Measurements from ENCODE around the gene FAM20A.
A peak's percentile ranks its signal among the peaks of the same experiment; 100 is the strongest.

FAM20A gene

DNA sequence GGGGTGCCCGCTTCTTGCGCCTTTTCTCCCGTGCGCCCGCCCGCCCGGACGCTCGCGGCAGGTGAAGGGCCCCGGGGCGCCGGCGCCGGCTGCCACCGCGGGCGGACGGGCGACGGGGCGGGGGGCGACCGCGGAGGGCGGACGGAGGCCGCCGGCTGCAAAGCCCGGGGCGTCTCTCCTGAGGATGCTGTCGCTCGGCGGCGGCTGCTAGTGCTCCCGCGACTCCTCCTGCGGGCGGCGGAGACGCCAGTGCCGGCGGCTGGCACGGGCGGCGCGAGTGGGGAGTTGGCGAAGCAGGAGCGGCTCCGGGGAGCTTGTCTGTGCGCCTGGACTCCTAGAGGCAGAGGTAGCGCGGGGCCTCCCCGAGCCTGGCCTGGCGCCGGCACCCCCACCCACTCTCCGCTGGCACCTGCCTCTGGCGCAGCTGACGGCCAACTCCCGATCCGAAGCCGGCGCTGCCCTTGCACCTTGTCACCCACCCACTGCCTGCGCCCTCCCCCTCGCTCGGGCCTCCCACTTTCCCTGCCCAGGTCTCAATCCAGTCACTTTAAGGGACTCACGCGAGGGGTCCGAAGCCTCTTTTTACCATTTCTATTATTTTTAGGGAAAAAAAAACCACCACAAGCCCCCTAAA, at the start of gene FAM20A:
FAM20A (minus strand) TSS at position 437 of the 634 bp plus-strand sequence. CDS start 701 bp downstream, outside the sequence.
- peaks cover 49% of the 10 kb centered on the region for H3K27me3 ChIP-seq (ENCODE audit: insufficient read depth, low read length)
- peak within 1 kb of the TSS; percentile 70 for H3K4me3 ChIP-seq (ENCODE audit: low read length)
- H3K36me3 ChIP-seq (ENCODE audit: insufficient read depth, low read depth, low read length), result peaks cover 17% of the 10 kb centered on the region; the same call in 1 of the 2 replicates
- H3K4me1 ChIP-seq (ENCODE audit: insufficient read depth, low read length), result peaks cover 28% of the 10 kb centered on the region; the same call in 1 of the 2 replicates
- peak within 1 kb of the TSS; percentile 84 for H3K9ac ChIP-seq (ENCODE audit: low read depth, low read length)
- no peak within 1 kb of the TSS for H3K27ac ChIP-seq (ENCODE audit: low read length)
- H3K9me3 ChIP-seq (ENCODE audit: insufficient read depth, low read depth, low read length), result no peaks in the 10 kb centered on the region

DNA sequence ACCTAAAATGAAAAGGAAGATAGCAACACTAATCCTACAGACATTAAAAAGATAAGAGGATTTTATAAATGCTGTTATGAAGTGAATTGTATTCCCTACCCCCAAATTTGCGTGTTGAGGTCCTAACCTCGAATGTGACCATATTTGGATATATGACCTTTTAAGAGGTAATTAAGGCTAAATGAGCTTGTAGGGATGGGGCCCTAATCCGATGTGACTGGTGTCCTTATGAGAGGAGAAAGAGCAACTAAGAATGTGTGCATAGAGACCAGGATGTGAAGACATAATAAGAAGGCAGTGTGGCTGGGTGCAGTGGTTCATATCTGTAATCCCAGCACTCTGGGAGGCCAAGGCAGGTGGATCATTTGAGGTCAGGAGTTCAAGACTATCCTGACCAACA, 48.2 kb upstream of the FAM20A start:
- H3K4me3 ChIP-seq (ENCODE audit: low read length), result no peak overlapping the region
- no peaks in the 10 kb centered on the region for H3K4me1 ChIP-seq (ENCODE audit: insufficient read depth, low read length)
- no peaks in the 10 kb centered on the region for H3K27me3 ChIP-seq (ENCODE audit: insufficient read depth, low read length)
- no peak overlapping the region for H3K27ac ChIP-seq (ENCODE audit: low read length)
- H3K9me3 ChIP-seq (ENCODE audit: insufficient read depth, low read depth, low read length), result peaks cover 3% of the 10 kb centered on the region; the same call in 1 of the 2 replicates
- no peak overlapping the region for H3K9ac ChIP-seq (ENCODE audit: low read depth, low read length)
- H3K36me3 ChIP-seq (ENCODE audit: insufficient read depth, low read depth, low read length), result no peaks in the 10 kb centered on the region

DNA sequence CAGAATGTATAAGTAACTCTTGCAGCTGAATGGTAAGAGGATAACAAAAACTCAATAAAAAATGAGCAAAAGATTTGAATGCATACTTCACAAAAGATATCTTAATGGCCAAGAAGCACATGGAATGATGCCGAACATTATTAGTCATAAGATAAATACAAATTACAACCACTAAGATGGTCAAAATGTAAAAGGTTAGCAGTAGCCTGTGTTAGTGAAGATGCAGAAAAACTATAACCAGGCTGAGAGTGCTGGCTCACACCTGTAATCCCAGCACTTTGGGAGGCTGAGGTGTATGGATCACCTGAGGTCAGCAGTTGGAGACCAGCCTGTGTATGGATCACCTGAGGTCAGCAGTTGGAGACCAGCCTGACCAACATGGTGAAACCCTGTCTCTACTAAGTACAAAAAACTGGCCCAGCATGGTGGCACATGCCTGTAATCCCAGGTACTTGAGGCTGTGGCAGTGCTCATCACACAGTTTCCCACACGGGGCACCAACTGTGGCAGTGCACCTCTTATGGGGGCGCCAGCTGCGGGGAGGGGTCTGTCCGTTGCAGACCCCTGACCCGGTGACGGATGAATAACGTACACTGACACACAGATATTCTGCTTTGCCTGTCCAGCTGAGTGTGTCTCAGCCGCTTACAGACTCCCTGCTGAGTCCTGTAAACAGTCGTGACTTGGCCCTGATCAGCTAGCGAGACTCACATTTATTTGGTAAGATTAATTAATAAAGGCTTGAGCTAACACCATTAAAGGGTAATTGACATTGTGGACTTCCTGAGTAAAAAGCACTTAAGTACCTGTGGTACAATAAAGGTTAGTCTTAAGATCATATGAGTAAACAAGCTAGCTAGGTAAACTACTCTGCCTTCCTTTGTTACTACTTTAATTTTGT, 45.7 kb upstream of the FAM20A start:
- H3K9me3 ChIP-seq (ENCODE audit: insufficient read depth, low read depth, low read length), result peaks cover 3% of the 10 kb centered on the region; the same call in 1 of the 2 replicates
- H3K27me3 ChIP-seq (ENCODE audit: insufficient read depth, low read length), result no peaks in the 10 kb centered on the region
- no peaks in the 10 kb centered on the region for H3K4me1 ChIP-seq (ENCODE audit: insufficient read depth, low read length)
- no peak overlapping the region for H3K4me3 ChIP-seq (ENCODE audit: low read length)
- H3K27ac ChIP-seq (ENCODE audit: low read length), result no peak overlapping the region
- no peaks in the 10 kb centered on the region for H3K36me3 ChIP-seq (ENCODE audit: insufficient read depth, low read depth, low read length)
- no peak overlapping the region for H3K9ac ChIP-seq (ENCODE audit: low read depth, low read length)

DNA sequence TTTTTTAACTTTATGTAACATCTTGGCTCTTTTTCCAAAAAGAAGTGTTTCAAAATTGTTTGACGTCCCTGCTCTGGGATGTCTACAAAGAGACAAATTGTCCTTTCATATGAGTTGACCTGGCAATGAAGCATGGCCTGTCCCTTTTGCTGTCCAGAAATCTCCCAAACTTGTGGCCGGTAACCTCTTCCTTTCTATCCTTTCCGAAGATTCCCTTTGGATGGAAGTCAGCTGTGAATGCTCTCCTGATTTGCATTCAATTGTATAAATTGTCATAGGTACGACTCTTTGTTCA, 40.9 kb upstream of the FAM20A start:
- Histone ChIP-seq H3K36me3 (ENCODE audit: insufficient read depth, low read depth, low read length) (no peaks in the 10 kb centered on the region), H3K27ac (ENCODE audit: low read length) (no peak overlapping the region), H3K9me3 (ENCODE audit: insufficient read depth, low read depth, low read length) (no peaks in the 10 kb centered on the region), H3K9ac (ENCODE audit: low read depth, low read length) (no peak overlapping the region), H3K4me3 (ENCODE audit: low read length) (no peak overlapping the region), H3K27me3 (ENCODE audit: insufficient read depth, low read length) (no peaks in the 10 kb centered on the region), H3K4me1 (ENCODE audit: insufficient read depth, low read length) (no peaks in the 10 kb centered on the region)

DNA sequence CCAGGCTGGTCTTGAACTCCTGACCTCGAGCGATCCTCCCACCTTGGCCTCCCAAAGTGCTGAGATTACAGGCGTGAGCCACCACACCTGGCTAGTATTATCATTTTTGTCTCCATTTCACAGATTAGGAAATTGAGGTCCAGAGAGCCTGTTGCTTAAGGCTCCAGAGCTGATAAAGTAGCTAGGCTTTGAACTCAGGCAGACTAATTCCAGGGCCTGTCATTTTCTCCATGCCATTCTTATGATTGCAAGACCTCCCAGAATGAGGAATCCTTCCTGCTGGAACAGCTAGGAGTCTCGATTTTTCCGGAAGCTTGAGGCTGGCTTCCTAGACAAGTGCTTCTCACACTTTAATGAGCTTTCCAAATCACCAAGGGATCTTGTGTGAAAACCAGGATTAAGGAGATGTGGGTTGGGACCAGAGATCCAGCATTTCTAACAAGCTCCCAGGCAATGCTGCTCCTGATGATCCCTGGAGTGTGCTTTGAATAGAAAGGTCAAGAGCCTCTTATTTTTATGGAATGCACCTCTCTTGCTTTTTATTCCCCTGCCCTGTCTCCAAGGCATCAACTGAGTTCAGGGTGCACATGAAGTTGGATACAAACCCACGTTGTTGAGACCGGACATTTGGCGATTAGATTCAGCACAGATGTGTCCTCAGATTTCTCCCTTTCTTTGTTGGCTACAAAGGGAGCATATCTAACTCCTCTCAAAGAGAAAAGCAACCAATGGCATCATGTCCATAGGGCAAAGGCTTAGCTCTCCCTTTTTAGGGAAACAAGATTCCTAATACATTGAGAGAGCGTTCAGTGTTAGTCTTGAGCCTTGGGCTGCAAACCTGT, 40.3 kb upstream of the FAM20A start:
- Histone ChIP-seq H3K36me3 (ENCODE audit: insufficient read depth, low read depth, low read length) (no peaks in the 10 kb centered on the region), H3K9ac (ENCODE audit: low read depth, low read length) (no peak overlapping the region), H3K4me1 (ENCODE audit: insufficient read depth, low read length) (no peaks in the 10 kb centered on the region), H3K4me3 (ENCODE audit: low read length) (no peak overlapping the region), H3K9me3 (ENCODE audit: insufficient read depth, low read depth, low read length) (no peaks in the 10 kb centered on the region), H3K27ac (ENCODE audit: low read length) (no peak overlapping the region), H3K27me3 (ENCODE audit: insufficient read depth, low read length) (no peaks in the 10 kb centered on the region)

DNA sequence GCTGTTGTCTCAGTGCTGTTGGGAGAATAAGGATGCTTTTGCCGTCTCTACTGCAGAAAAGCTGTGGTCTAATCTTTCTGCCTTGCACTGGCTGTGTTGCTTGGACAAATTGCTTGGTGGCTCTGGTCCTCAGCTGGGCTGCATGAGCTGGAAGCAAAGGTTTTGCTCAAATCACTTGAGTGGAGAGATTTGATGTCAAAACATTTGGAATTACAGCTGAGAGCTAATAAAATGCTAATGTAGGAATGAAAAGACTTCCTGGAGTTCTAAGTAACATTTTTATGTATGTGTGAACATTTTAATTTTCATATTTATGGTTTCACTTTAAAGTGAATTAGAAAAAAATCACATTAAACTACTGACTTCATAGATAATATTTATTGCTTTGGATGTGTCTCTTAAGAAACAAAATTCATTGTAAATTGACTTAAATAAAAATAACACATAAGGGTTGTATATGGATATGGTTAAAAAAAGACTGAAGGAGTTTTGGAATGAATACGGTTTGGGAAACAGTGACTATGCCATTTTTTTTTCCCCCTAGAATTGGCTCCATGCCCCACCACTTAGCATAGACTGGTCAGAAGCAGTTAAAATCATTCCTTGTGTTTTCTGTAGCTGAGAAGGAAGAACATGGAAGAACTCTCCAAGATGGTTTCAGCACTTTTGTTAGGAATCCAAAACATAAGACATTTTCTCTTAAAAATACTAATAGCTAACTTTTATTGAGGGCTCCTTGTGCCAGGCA, 39.2 kb upstream of the FAM20A start:
- no peaks in the 10 kb centered on the region for H3K36me3 ChIP-seq (ENCODE audit: insufficient read depth, low read depth, low read length)
- H3K9ac ChIP-seq (ENCODE audit: low read depth, low read length), result no peak overlapping the region
- H3K9me3 ChIP-seq (ENCODE audit: insufficient read depth, low read depth, low read length), result no peaks in the 10 kb centered on the region
- H3K4me1 ChIP-seq (ENCODE audit: insufficient read depth, low read length), result no peaks in the 10 kb centered on the region
- H3K27me3 ChIP-seq (ENCODE audit: insufficient read depth, low read length), result no peaks in the 10 kb centered on the region
- H3K27ac ChIP-seq (ENCODE audit: low read length), result no peak overlapping the region
- H3K4me3 ChIP-seq (ENCODE audit: low read length), result no peak overlapping the region

DNA sequence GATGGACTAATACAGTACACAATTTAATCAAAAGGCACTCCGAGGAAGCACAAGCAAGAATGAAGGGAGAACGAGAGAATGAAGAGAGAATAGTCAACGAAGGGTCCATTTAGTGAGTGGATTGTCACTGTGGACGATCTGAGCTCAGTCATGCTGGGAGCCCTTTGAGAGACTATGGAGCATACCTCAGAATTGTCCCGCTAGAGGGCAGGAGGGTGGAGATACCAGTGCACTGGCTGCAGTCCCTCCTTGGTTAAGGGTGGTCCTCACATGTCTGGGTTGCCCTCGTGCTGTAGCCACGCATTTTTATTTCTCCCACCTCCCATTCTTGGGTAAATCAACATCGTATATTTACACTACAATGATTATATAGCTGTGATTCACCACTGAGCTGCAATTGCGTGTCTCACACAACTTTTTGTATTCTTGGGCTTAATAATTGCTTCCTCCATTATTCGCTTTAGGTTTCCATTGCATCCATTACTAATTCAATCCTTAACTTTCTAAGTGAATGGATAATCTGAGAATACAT, 33.2 kb upstream of the FAM20A start:
- no peaks in the 10 kb centered on the region for H3K27me3 ChIP-seq (ENCODE audit: insufficient read depth, low read length)
- H3K4me3 ChIP-seq (ENCODE audit: low read length), result no peak overlapping the region
- H3K4me1 ChIP-seq (ENCODE audit: insufficient read depth, low read length), result no peaks in the 10 kb centered on the region
- H3K27ac ChIP-seq (ENCODE audit: low read length), result no peak overlapping the region
- H3K9me3 ChIP-seq (ENCODE audit: insufficient read depth, low read depth, low read length), result no peaks in the 10 kb centered on the region
- no peak overlapping the region for H3K9ac ChIP-seq (ENCODE audit: low read depth, low read length)
- H3K36me3 ChIP-seq (ENCODE audit: insufficient read depth, low read depth, low read length), result no peaks in the 10 kb centered on the region

DNA sequence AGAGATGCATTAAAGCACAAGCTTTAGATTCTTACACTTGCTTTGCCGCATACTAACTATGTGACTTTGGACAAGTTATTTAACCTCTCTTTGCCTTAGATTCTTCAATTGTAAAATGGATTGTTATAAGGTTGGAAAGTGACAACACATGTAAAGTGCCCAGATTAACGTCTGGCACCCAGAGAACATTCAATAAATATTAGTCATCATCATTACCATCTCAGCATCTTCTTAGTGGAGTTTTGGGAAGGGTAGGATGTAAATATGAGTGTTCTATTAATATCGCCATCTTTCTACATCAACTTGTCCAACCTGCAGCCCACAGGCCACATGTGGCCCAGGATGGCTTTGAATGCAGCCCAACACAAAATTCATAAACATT, 27.4 kb upstream of the FAM20A start:
- no peaks in the 10 kb centered on the region for H3K4me1 ChIP-seq (ENCODE audit: insufficient read depth, low read length)
- no peaks in the 10 kb centered on the region for H3K9me3 ChIP-seq (ENCODE audit: insufficient read depth, low read depth, low read length)
- H3K27ac ChIP-seq (ENCODE audit: low read length), result no peak overlapping the region
- no peaks in the 10 kb centered on the region for H3K36me3 ChIP-seq (ENCODE audit: insufficient read depth, low read depth, low read length)
- no peaks in the 10 kb centered on the region for H3K27me3 ChIP-seq (ENCODE audit: insufficient read depth, low read length)
- no peak overlapping the region for H3K4me3 ChIP-seq (ENCODE audit: low read length)
- no peak overlapping the region for H3K9ac ChIP-seq (ENCODE audit: low read depth, low read length)

DNA sequence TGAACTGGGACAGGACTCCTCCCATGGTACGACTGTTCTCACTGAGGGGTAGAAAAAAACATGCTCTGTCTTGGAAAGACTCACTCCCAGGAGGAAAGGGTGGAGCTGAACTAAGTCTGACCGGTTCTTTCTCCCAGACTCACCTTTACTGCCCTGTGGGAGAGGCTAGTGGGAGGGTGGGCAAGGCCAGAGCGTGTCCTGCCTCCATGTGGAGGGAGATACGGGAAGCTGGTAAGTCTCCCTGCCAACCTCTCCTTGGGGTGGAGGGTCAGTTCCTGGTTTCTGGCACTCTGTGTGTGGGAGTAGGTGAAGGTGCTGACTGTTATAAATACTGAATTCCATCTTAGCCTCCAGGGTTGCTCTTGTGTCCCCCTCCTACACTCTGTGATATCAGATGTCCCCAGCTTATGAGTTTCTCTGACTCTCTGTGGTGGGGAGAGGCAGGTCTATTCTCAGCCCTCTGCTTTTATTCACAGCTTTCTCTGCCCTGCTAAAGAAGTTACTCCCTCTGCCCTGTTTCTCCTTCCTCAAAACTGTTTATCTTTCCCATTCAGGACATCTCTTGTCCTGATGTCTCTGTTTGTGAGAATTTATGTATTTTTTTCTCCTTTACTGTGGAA, 26.9 kb upstream of the FAM20A start:
- H3K36me3 ChIP-seq (ENCODE audit: insufficient read depth, low read depth, low read length), result no peaks in the 10 kb centered on the region
- no peaks in the 10 kb centered on the region for H3K27me3 ChIP-seq (ENCODE audit: insufficient read depth, low read length)
- H3K9me3 ChIP-seq (ENCODE audit: insufficient read depth, low read depth, low read length), result no peaks in the 10 kb centered on the region
- no peaks in the 10 kb centered on the region for H3K4me1 ChIP-seq (ENCODE audit: insufficient read depth, low read length)
- no peak overlapping the region for H3K9ac ChIP-seq (ENCODE audit: low read depth, low read length)
- H3K4me3 ChIP-seq (ENCODE audit: low read length), result no peak overlapping the region
- no peak overlapping the region for H3K27ac ChIP-seq (ENCODE audit: low read length)

DNA sequence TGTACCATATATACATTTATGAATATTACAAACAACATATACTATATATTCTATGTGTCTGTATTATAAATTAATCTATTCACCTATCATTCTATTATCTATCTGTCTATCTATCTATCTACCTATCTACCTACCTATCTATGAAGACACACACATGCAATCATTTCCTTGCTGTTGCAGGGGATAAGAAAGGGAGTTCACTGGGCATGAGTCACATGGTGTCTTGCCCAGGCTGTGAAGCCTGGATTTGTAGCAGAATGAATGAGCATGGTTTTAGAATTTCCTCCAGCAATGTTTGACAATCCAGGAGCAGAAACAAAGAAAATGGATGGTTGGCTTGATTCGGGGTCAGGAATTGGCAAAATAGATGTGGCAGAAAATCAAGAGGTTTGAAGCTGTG, 23.2 kb upstream of the FAM20A start:
- Histone ChIP-seq H3K27me3 (ENCODE audit: insufficient read depth, low read length) (no peaks in the 10 kb centered on the region), H3K9ac (ENCODE audit: low read depth, low read length) (no peak overlapping the region), H3K4me3 (ENCODE audit: low read length) (no peak overlapping the region), H3K4me1 (ENCODE audit: insufficient read depth, low read length) (no peaks in the 10 kb centered on the region), H3K27ac (ENCODE audit: low read length) (no peak overlapping the region), H3K9me3 (ENCODE audit: insufficient read depth, low read depth, low read length) (no peaks in the 10 kb centered on the region), H3K36me3 (ENCODE audit: insufficient read depth, low read depth, low read length) (no peaks in the 10 kb centered on the region)

DNA sequence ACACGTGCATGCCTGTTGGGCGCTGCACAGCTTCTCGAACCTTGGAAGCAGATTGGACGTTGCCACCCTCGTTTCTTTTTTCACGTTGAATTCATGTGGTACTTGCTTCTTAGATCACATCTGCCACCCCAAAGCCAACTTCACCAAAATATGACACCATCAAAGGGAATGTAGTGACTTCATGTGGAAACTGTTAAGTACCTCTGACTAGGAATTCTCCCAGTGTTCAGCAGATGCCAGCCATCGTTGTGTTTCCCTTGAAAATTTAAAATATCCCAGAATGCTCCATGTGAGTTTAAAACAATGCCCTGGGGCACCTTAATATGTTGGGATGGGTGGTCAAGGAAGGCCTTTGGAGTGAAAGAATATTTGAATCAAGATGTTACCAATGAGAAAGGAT, 22.6 kb upstream of the FAM20A start:
- H3K4me1 ChIP-seq (ENCODE audit: insufficient read depth, low read length), result 0 out of 2 replicates have a peak, but pooled peaks cover 5% of the 10 kb centered on the region
- H3K27me3 ChIP-seq (ENCODE audit: insufficient read depth, low read length), result no peaks in the 10 kb centered on the region
- H3K4me3 ChIP-seq (ENCODE audit: low read length), result no peak overlapping the region
- H3K27ac ChIP-seq (ENCODE audit: low read length), result no peak overlapping the region
- H3K9ac ChIP-seq (ENCODE audit: low read depth, low read length), result no peak overlapping the region
- no peaks in the 10 kb centered on the region for H3K36me3 ChIP-seq (ENCODE audit: insufficient read depth, low read depth, low read length)
- H3K9me3 ChIP-seq (ENCODE audit: insufficient read depth, low read depth, low read length), result no peaks in the 10 kb centered on the region

Measured in iPS-20b (cell line).